B cell (primary cell): ENCODE data around the gene EFCAB9. TPM values are rescaled to one million over a fixed set of nuclear protein-coding genes. Genes with fewer than 3 reads are reported as not detected.
A peak's percentile ranks its signal among the peaks of the same experiment; 100 is the strongest.

Source experiments
- ATAC-seq: fragments of 200-7000 bp; cut with Tn5 transposase; one replicate; pipeline ENCODE4 v1.10.0; 2021; ENCODE audit warnings: low read depth, mild to moderate bottlenecking, moderate number of reproducible peaks, moderate library complexity
- CTCF ChIA-PET: fragments of 350-600 bp; sonication (Branson Sonifier 250); formaldehyde crosslinking; loops from one replicate; lab custom pipeline; 2021; ENCODE audit warnings: antibody characterized with exemption, inconsistent platforms; lab: Charles Lee
- POLR2A ChIA-PET: fragments of 350-600 bp; sonication (Branson Sonifier 250); formaldehyde crosslinking; loops from one replicate; lab custom pipeline; 2021; ENCODE audit warnings: antibody characterized with exemption; lab: Charles Lee
- DNase-seq: peaks from one replicate; pipeline ENCODE4 v3.0.0; 2013
- H2AFZ ChIP-seq: 2 replicates; pipeline ENCODE4 v1.6.1; 2012; ENCODE audit warnings: mild to moderate bottlenecking, low read depth, low read length; ENCODE audit not compliant: insufficient read depth, poor library complexity, severe bottlenecking
- H3K27ac ChIP-seq, 2 donors: 1 replicate in 1 of 2; 2 replicates in 1 of 2; pipeline ENCODE4 v1.5.1; 2012 to 2013; ENCODE audit warnings: low read length in 2 of 2, mild to moderate bottlenecking in 2 of 2, moderate library complexity in 1 of 2
- H3K27me3 ChIP-seq, 4 experiments: fragments of 200-600 bp in 1 of 4; sonication (generic) in 1 of 4; replicated peaks in 1 of 4; 1 replicate in 2 of 4; 2 replicates in 2 of 4; pipeline versions ENCODE4 v1.6.1 to v1.7.0; 2013 to 2016; ENCODE audit warnings: low read length in 3 of 4, mild to moderate bottlenecking in 2 of 4, mixed read lengths in 1 of 4, moderate library complexity in 1 of 4; ENCODE audit not compliant: insufficient read depth in 4 of 4, control insufficient read depth in 3 of 4; ENCODE audit errors: control extremely low read depth in 1 of 4
- H3K36me3 ChIP-seq, 2 experiments: replicated peaks in 1 of 2; 1 replicate in 1 of 2; 2 replicates in 1 of 2; pipeline versions ENCODE4 v1.6.1 to v1.7.1; 2013; ENCODE audit warnings: low read length in 1 of 2; ENCODE audit not compliant: insufficient read depth in 2 of 2, control insufficient read depth in 1 of 2; ENCODE audit errors: control extremely low read depth in 1 of 2, extremely low read depth in 1 of 2
- H3K4me1 ChIP-seq, 2 donors: fragments of 200-600 bp in 1 of 2; sonication (generic) in 1 of 2; 1 replicate in 1 of 2; 2 replicates in 1 of 2; pipeline versions ENCODE4 v1.5.1 to v1.6.1; 2013 to 2017; ENCODE audit warnings: low read length in 2 of 2; ENCODE audit not compliant: control insufficient read depth in 2 of 2, insufficient read depth in 2 of 2
- H3K4me2 ChIP-seq: replicated peaks from 2 replicates; pipeline ENCODE3; 2012; ENCODE audit warnings: mild to moderate bottlenecking, low read depth, low read length; ENCODE audit not compliant: poor library complexity, severe bottlenecking
- H3K4me3 ChIP-seq, 5 experiments: fragments of 200-600 bp in 1 of 5; sonication (generic) in 1 of 5; 1 replicate in 3 of 5; 2 replicates in 2 of 5; pipeline versions ENCODE4 v1.5.1 to v1.7.0; 2011 to 2016; ENCODE audit warnings: low read length in 4 of 5, mild to moderate bottlenecking in 4 of 5, low read depth in 2 of 5, control low read depth in 1 of 5, moderate library complexity in 1 of 5; ENCODE audit not compliant: insufficient read depth in 1 of 5; ENCODE audit errors: control extremely low read depth in 1 of 5, extremely low read depth in 1 of 5
- H3K79me2 ChIP-seq: fragments of 200-600 bp; sonication (generic); one replicate; pipeline ENCODE4 v1.6.0; 2016; ENCODE audit warnings: low read length; ENCODE audit not compliant: control insufficient read depth, insufficient read depth
- H3K9ac ChIP-seq: fragments of 200-600 bp; sonication (generic); 2 replicates; pipeline ENCODE4 v1.6.1; 2017; ENCODE audit warnings: mild to moderate bottlenecking, low read length, moderate library complexity
- H3K9me3 ChIP-seq, 3 donors: one replicate each; pipeline versions ENCODE4 v1.6.1 to v1.7.1; 2013; ENCODE audit warnings: low read length in 2 of 3; ENCODE audit not compliant: control insufficient read depth in 2 of 3, insufficient read depth in 1 of 3; ENCODE audit errors: control extremely low read depth in 1 of 3
- H4K20me1 ChIP-seq: 2 replicates; pipeline ENCODE4 v1.6.0; 2012; ENCODE audit warnings: mild to moderate bottlenecking, low read length; ENCODE audit not compliant: insufficient read depth, control insufficient read depth, poor library complexity, severe bottlenecking
- H3K27ac Mint-ChIP-seq: one replicate; pipeline ENCODE4 v1.8.0; 2021; ENCODE audit warnings: mixed read lengths
- H3K27me3 Mint-ChIP-seq: one replicate; pipeline ENCODE4 v1.8.0; 2021; ENCODE audit warnings: mixed read lengths
- H3K4me1 Mint-ChIP-seq: one replicate; pipeline ENCODE4 v1.8.0; 2021; ENCODE audit warnings: mixed read lengths
- H3K4me3 Mint-ChIP-seq: one replicate; pipeline ENCODE4 v1.8.0; 2021; ENCODE audit warnings: mixed read lengths
- H3K9me3 Mint-ChIP-seq: one replicate; pipeline ENCODE4 v1.8.0; 2022; ENCODE audit warnings: mixed read lengths; ENCODE audit not compliant: insufficient read depth
- EZH2 ChIP-seq: IDR thresholded peaks from 2 replicates; pipeline ENCODE4 v1.6.1; 2012; ENCODE audit warnings: borderline replicate concordance, low read depth, mild to moderate bottlenecking, moderate library complexity, low read length; ENCODE audit not compliant: insufficient read depth, poor library complexity, severe bottlenecking
- WGBS: methylation state at CpG from one replicate; pipeline ENCODE4 v1.1.5; 2013; ENCODE audit warnings: missing lambda C conversion rate; ENCODE audit not compliant: insufficient coverage; 5-methylcytosine and 5-hydroxymethylcytosine counted together
- intact Hi-C: fragments of 100-400 bp; cut with micrococcal nuclease; formaldehyde crosslinking; loops from one replicate; pipeline ENCODE4 v1.10.0; 2022
- polyA plus RNA-seq: library from polyadenylated mRNA; depleted of rRNA; stranded (reverse); fragments of >200 nt; gene quantifications from 2 replicates; pipeline ENCODE4 v1.2.3, GENCODE V29; 2012
- total RNA-seq, 2 donors: library from RNA; stranded (reverse); fragments of 120-200 nt in 1 of 2; gene quantifications; 1 replicate in 1 of 2; 2 replicates in 1 of 2; pipeline versions ENCODE4 v1.2.3 to v1.2.4, GENCODE V29; 2013 to 2022
- TF ChIP-seq, protein P1 (sequence below): fragments of 200-600 bp; IDR thresholded peaks from one replicate; pipeline ENCODE4 v1.8.0; 2022; ENCODE audit warnings: antibody characterized with exemption, mild to moderate bottlenecking

EFCAB9 gene
- total and polyA plus RNA-seq, 2 donors (not counting 1 experiment from before 2014, with no cell fraction given): not detected

DNA sequence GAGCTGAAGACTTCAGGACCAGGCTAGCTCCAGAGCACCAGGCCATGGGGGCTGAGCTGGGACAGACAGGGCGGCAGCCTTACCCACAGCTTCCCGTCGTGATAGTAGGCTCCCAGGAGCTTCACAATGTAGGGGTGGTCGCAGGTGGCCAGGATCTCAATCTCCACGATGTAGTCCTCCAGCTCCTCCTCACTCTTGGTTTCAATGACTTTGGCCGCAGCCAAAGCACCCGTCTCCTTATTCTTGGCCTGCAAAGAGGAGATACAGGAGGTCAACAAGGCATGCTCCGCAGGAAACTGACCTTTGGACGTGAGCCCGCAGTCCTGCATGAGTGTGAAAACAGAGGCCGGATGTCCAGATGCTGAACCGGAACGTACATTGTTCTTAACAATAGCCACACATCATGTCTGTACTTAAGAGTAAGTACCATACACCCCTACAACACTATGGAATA, 37.4 kb upstream of the EFCAB9 start:
- 97% methylated on average over 10 of the region's 13 CpGs for WGBS
- Mint-ChIP-seq H3K27me3 (no peaks in the 10 kb centered on the region), H3K4me3 (peak overlapping the region; percentile 52), H3K4me1 (peaks cover 81% of the 10 kb centered on the region), H3K9me3 (no peaks in the 10 kb centered on the region), H3K27ac (peak overlapping the region; percentile 82)
- Histone ChIP-seq H3K27ac (peak overlapping the region in 1 of 2 donors; percentile 50), H3K27me3 (no peaks in the 10 kb centered on the region), H3K79me2 (peaks cover 95% of the 10 kb centered on the region), H3K36me3 (peaks cover 0 to 63% of the 10 kb centered on the region in 2 experiments), H3K9me3 (no peaks in the 10 kb centered on the region), H2AFZ (no peak overlapping the region), H3K4me2 (peak overlapping the region; percentile 49), H3K9ac (peak overlapping the region; percentile 21), H4K20me1 (peaks cover 89% of the 10 kb centered on the region), H3K4me3 (no peak overlapping the region), H3K4me1 (peaks cover 48 to 66% of the 10 kb centered on the region in 2 donors)
- intact Hi-C loops: no loop called here
- CTCF ChIA-PET: interaction anchor here (0.6 to 1.8 kb wide), 6 partner anchors 16 to 137 kb away, joined by 3 to 5 read pairs (median 3); no protein-coding TSS in a partner anchor
- TF ChIP-seq, protein P1, sequence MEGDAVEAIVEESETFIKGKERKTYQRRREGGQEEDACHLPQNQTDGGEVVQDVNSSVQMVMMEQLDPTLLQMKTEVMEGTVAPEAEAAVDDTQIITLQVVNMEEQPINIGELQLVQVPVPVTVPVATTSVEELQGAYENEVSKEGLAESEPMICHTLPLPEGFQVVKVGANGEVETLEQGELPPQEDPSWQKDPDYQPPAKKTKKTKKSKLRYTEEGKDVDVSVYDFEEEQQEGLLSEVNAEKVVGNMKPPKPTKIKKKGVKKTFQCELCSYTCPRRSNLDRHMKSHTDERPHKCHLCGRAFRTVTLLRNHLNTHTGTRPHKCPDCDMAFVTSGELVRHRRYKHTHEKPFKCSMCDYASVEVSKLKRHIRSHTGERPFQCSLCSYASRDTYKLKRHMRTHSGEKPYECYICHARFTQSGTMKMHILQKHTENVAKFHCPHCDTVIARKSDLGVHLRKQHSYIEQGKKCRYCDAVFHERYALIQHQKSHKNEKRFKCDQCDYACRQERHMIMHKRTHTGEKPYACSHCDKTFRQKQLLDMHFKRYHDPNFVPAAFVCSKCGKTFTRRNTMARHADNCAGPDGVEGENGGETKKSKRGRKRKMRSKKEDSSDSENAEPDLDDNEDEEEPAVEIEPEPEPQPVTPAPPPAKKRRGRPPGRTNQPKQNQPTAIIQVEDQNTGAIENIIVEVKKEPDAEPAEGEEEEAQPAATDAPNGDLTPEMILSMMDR: no peak
- ATAC-seq (no peak), DNase-seq (no peak)
- POLR2A ChIA-PET: interaction anchor here (1.1 kb wide), 1 partner anchor 18 kb away, joined by 3 read pairs; no protein-coding TSS in a partner anchor

DNA sequence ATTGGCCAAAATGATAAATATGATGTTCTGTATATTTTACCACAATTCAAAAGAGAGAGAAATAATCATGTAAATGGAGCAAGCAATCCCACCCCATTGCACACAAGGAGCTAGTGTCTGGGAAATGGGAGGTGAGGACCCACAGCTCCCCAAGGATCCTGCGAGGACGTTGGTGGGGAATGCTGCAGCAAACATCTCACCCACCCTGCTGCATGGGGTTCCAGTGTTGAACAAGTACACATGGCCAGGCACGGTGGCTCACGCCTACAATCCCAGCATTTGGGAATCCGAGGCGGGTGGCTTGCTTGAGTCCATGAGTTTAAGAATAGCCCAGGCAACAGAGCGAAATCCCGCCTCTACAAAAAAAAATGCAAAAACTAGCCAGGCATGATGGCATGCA, 35.0 kb upstream of the EFCAB9 start:
- peak overlapping the region in 1 of 2 donors; percentile 34 for H3K27ac ChIP-seq
- CTCF ChIA-PET: interaction anchor here (1.0 to 1.9 kb wide), 2 partner anchors 16 to 30 kb away, joined by 3 to 5 read pairs; partner anchors contain the start of gene STK10
- peak overlapping the region; percentile 32 for H3K4me2 ChIP-seq
- Mint-ChIP-seq H3K4me1 (peaks cover 73% of the 10 kb centered on the region), H3K9me3 (no peaks in the 10 kb centered on the region), H3K4me3 (peak overlapping the region; percentile 50), H3K27ac (peak overlapping the region; percentile 28), H3K27me3 (no peaks in the 10 kb centered on the region)
- ATAC-seq: no peak
- peaks cover 0 to 54% of the 10 kb centered on the region in 2 experiments for H3K36me3 ChIP-seq
- H3K4me3 ChIP-seq: no peak overlapping the region
- POLR2A ChIA-PET: no interaction called here
- H3K9me3 ChIP-seq: no peaks in the 10 kb centered on the region
- peaks cover 97% of the 10 kb centered on the region for H3K79me2 ChIP-seq
- intact Hi-C loops: no loop called here
- H3K4me1 ChIP-seq: peaks cover 38 to 62% of the 10 kb centered on the region in 2 donors
- no peak overlapping the region for H2AFZ ChIP-seq
- no peak for TF ChIP-seq EZH2
- TF ChIP-seq, protein P1: no peak
- peaks cover 89% of the 10 kb centered on the region for H4K20me1 ChIP-seq
- 85% methylated on average over 8 of the region's 8 CpGs for WGBS
- DNase-seq: no peak
- no peaks in the 10 kb centered on the region for H3K27me3 ChIP-seq
- no peak overlapping the region for H3K9ac ChIP-seq
